GM18870 (cell line): ENCODE data around the gene CACNA2D1.

Source experiments
- ATAC-seq: cut with Tn5 transposase; IDR thresholded peaks from one replicate; pipeline ENCODE4 v1.9.1; 2021; ENCODE audit warnings: moderate library complexity; ENCODE audit not compliant: unreplicated experiment

The CACNA2D1 gene

GRCh38 chr7:82126576-82126975, 317.0 kb downstream of the CACNA2D1 start:
- no peak for ATAC-seq

- no peak for ATAC-seq
Observed at GRCh38 chr7:82124445-82124844, 319.1 kb downstream of the CACNA2D1 start.

GRCh38 chr7:82122275-82122674, 321.3 kb downstream of the CACNA2D1 start:
- ATAC-seq: no peak

- ATAC-seq: no peak
Observed at GRCh38 chr7:82114237-82114636, 329.3 kb downstream of the CACNA2D1 start.

GRCh38 chr7:82110146-82110840, 333.3 kb downstream of the CACNA2D1 start:
- no peak for ATAC-seq

- ATAC-seq: no peak
Observed at GRCh38 chr7:82109288-82109687, 334.3 kb downstream of the CACNA2D1 start.

GRCh38 chr7:82106201-82106600, 337.4 kb downstream of the CACNA2D1 start:
- no peak for ATAC-seq

GRCh38 chr7:82105463-82105862, 338.1 kb downstream of the CACNA2D1 start:
- no peak for ATAC-seq

GRCh38 chr7:82098414-82098813, 345.2 kb downstream of the CACNA2D1 start:
- no peak for ATAC-seq

- no peak for ATAC-seq
Observed at GRCh38 chr7:82091126-82091684, 352.4 kb downstream of the CACNA2D1 start.

- no peak for ATAC-seq
Observed at GRCh38 chr7:82087099-82087498, 356.5 kb downstream of the CACNA2D1 start.

- no peak for ATAC-seq
Observed at GRCh38 chr7:82085116-82085515, 358.5 kb downstream of the CACNA2D1 start.

GRCh38 chr7:82081644-82082224, 361.8 kb downstream of the CACNA2D1 start:
- ATAC-seq: no peak

- peak; percentile 72 for ATAC-seq
Observed at GRCh38 chr7:82080254-82080927, 363.2 kb downstream of the CACNA2D1 start.

GRCh38 chr7:82079527-82079926, 364.1 kb downstream of the CACNA2D1 start:
- ATAC-seq: no peak

- ATAC-seq: no peak
Observed at GRCh38 chr7:82078807-82079206, 364.8 kb downstream of the CACNA2D1 start.

- no peak for ATAC-seq
Observed at GRCh38 chr7:82071468-82071867, 372.1 kb downstream of the CACNA2D1 start.

GRCh38 chr7:82067628-82068264, 375.8 kb downstream of the CACNA2D1 start:
- ATAC-seq: no peak

GRCh38 chr7:82057476-82057875, 386.1 kb downstream of the CACNA2D1 start:
- no peak for ATAC-seq

- ATAC-seq: no peak
Observed at GRCh38 chr7:82056282-82056681, 387.3 kb downstream of the CACNA2D1 start.

- ATAC-seq: no peak
Observed at GRCh38 chr7:82054544-82054943, 389.0 kb downstream of the CACNA2D1 start.
